AG04449 (cell line): ENCODE results near the gene SLCO2A1.

Experiments
- CTCF ChIA-PET: fragments of 350-600 bp; formaldehyde crosslinking; extraction: SDS; loops from one replicate; lab custom pipeline; 2021; ENCODE audit warnings: antibody characterized with exemption; lab: Yijun Ruan, JAX
- POLR2A ChIA-PET: fragments of 400-600, 350-600 bp; formaldehyde crosslinking; extraction: SDS; loops from one replicate; lab custom pipeline; 2020; ENCODE audit warnings: antibody characterized with exemption, inconsistent platforms; lab: Yijun Ruan, JAX
- DNase-seq: peaks from one replicate; pipeline ENCODE4 v3.0.0-alpha.2; 2010; ENCODE audit warnings: low read depth, low spot score
- H3K4me3 ChIP-seq: 2 replicates; pipeline ENCODE4 v1.5.1; 2011; ENCODE audit warnings: low read depth, mild to moderate bottlenecking, control low read depth, low read length
- CTCF ChIP-seq: IDR thresholded peaks from one replicate; pipeline ENCODE4 v1.5.1; 2011; ENCODE audit warnings: mild to moderate bottlenecking, moderate library complexity, low read length, control low read depth, inconsistent platforms; ENCODE audit not compliant: insufficient read depth; ENCODE audit errors: missing control alignments

The SLCO2A1 gene

GRCh38 chr3:134013280-134013679, 16.4 kb downstream of the SLCO2A1 start:
- TF ChIP-seq CTCF = no peak
- no peak overlapping the region for H3K4me3 ChIP-seq
- POLR2A ChIA-PET = no interaction called here
- CTCF ChIA-PET = interaction anchor here (0.9 to 1.6 kb wide), 2 partner anchors 9 to 199 kb away, joined by 3 to 4 read pairs; no protein-coding TSS in a partner anchor
- DNase-seq = no peak

GRCh38 chr3:134009345-134010000, 20.3 kb downstream of the SLCO2A1 start:
- TF ChIP-seq CTCF = no peak
- no peak for DNase-seq
- CTCF ChIA-PET = interaction anchor here (1.0 kb wide), 1 partner anchor 23 kb away, joined by 3 read pairs; no protein-coding TSS in a partner anchor
- H3K4me3 ChIP-seq = no peak overlapping the region
- POLR2A ChIA-PET = no interaction called here

GRCh38 chr3:134008630-134009156, 21.0 kb downstream of the SLCO2A1 start:
- CTCF ChIA-PET = interaction anchor here (1.0 kb wide), 1 partner anchor 24 kb away, joined by 3 read pairs; no protein-coding TSS in a partner anchor
- POLR2A ChIA-PET = no interaction called here
- peak; percentile 84 for DNase-seq
- TF ChIP-seq CTCF = no peak
- no peak overlapping the region for H3K4me3 ChIP-seq

GRCh38 chr3:134007819-134008218, 21.9 kb downstream of the SLCO2A1 start:
- ChIA-PET POLR2A (no interaction called here), CTCF (no interaction called here)
- no peak for TF ChIP-seq CTCF
- DNase-seq = no peak
- H3K4me3 ChIP-seq = no peak overlapping the region

GRCh38 chr3:134004841-134005240, 24.9 kb downstream of the SLCO2A1 start:
- H3K4me3 ChIP-seq = no peak overlapping the region
- TF ChIP-seq CTCF = no peak
- ChIA-PET POLR2A (no interaction called here), CTCF (no interaction called here)
- no peak for DNase-seq

GRCh38 chr3:134003066-134003465, 26.7 kb downstream of the SLCO2A1 start:
- no peak overlapping the region for H3K4me3 ChIP-seq
- no peak for TF ChIP-seq CTCF
- POLR2A ChIA-PET = no interaction called here
- CTCF ChIA-PET = no interaction called here
- DNase-seq = no peak
